H9 (cell line): ENCODE data around the gene SMYD4. TPM values are rescaled to one million over a fixed set of nuclear protein-coding genes. Genes with fewer than 3 reads are reported as not detected.

Experiments used
- DNase-seq: peaks from one replicate; pipeline ENCODE4 v3.0.0-alpha.2; 2017
- H2AFZ ChIP-seq: one replicate; pipeline ENCODE4 v1.6.1; 2013; ENCODE audit warnings: mild to moderate bottlenecking, low read length, control low read depth, moderate library complexity
- H2AK5ac ChIP-seq: 2 replicates; pipeline ENCODE4 v1.6.1; 2013; ENCODE audit warnings: low read length, control low read depth, mixed read lengths; ENCODE audit not compliant: insufficient read length
- H2BK120ac ChIP-seq: one replicate; pipeline ENCODE4 v1.6.1; 2013; ENCODE audit warnings: low read depth, mild to moderate bottlenecking, low read length, control low read depth, inconsistent platforms; ENCODE audit not compliant: poor library complexity, severe bottlenecking
- H2BK12ac ChIP-seq: 2 replicates; pipeline ENCODE4 v1.6.1; 2013; ENCODE audit warnings: low read length, control low read depth, mixed read lengths, low read depth; ENCODE audit not compliant: insufficient read length
- H2BK15ac ChIP-seq: 2 replicates; pipeline ENCODE4 v1.6.1; 2013; ENCODE audit warnings: low read depth, low read length, control low read depth
- H2BK20ac ChIP-seq: one replicate; pipeline ENCODE4 v1.6.1; 2013; ENCODE audit warnings: low read depth, mild to moderate bottlenecking, low read length, control low read depth, inconsistent platforms; ENCODE audit not compliant: poor library complexity, severe bottlenecking
- H2BK5ac ChIP-seq: 2 replicates; pipeline ENCODE4 v1.6.1; 2013; ENCODE audit warnings: low read length, control low read depth, mixed read lengths; ENCODE audit not compliant: insufficient read length
- H3K14ac ChIP-seq: 2 replicates; pipeline ENCODE4 v1.6.1; 2013; ENCODE audit warnings: low read length, control low read depth; ENCODE audit not compliant: insufficient read depth
- H3K18ac ChIP-seq: 2 replicates; pipeline ENCODE4 v1.6.1; 2013; ENCODE audit warnings: low read depth, mild to moderate bottlenecking, mixed read lengths, low read length, control low read depth; ENCODE audit not compliant: insufficient read length
- H3K23ac ChIP-seq: 2 replicates; pipeline ENCODE4 v1.6.1; 2013; ENCODE audit warnings: low read length, control low read depth, mixed read lengths, low read depth; ENCODE audit not compliant: insufficient read length
- H3K23me2 ChIP-seq: 2 replicates; pipeline ENCODE4 v1.6.1; 2013; ENCODE audit warnings: low read depth, mild to moderate bottlenecking, mixed read lengths, low read length, control low read depth; ENCODE audit not compliant: insufficient read length, poor library complexity, severe bottlenecking
- H3K27ac ChIP-seq: 2 replicates; pipeline ENCODE4 v1.5.1; 2013; ENCODE audit warnings: low read length, control low read depth, mixed read lengths, low read depth; ENCODE audit not compliant: insufficient read length
- H3K27me3 ChIP-seq: 2 replicates; pipeline ENCODE4 v1.6.1; 2013; ENCODE audit warnings: low read length, control low read depth, inconsistent platforms; ENCODE audit not compliant: insufficient read depth
- H3K4ac ChIP-seq: 2 replicates; pipeline ENCODE4 v1.6.1; 2013; ENCODE audit warnings: low read depth, mild to moderate bottlenecking, control low read depth, inconsistent platforms, low read length, moderate library complexity
- H3K4me1 ChIP-seq: 2 replicates; pipeline ENCODE4 v1.6.1; 2013; ENCODE audit warnings: low read length, control low read depth, inconsistent platforms; ENCODE audit not compliant: insufficient read depth
- H3K4me2 ChIP-seq: 2 replicates; pipeline ENCODE4 v1.6.1; 2013; ENCODE audit warnings: low read length, control low read depth, mixed read lengths; ENCODE audit not compliant: insufficient read length, insufficient read depth
- H3K56ac ChIP-seq: 2 replicates; pipeline ENCODE4 v1.6.1; 2013; ENCODE audit warnings: low read depth, mild to moderate bottlenecking, mixed read lengths, low read length, control low read depth; ENCODE audit not compliant: insufficient read length
- H3K79me1 ChIP-seq: 2 replicates; pipeline ENCODE4 v1.6.1; 2013; ENCODE audit warnings: low read depth, mild to moderate bottlenecking, moderate library complexity, low read length, control low read depth, inconsistent platforms; ENCODE audit not compliant: insufficient read depth, poor library complexity, severe bottlenecking
- H3K79me2 ChIP-seq: 2 replicates; pipeline ENCODE4 v1.6.1; 2013; ENCODE audit warnings: low read length, control low read depth, inconsistent platforms; ENCODE audit not compliant: insufficient read depth
- H3K9ac ChIP-seq: 2 replicates; pipeline ENCODE4 v1.6.1; 2013; ENCODE audit warnings: low read length, control low read depth, mixed read lengths; ENCODE audit not compliant: insufficient read length; ENCODE audit errors: extremely low read depth
- H3K9me3 ChIP-seq: one replicate; pipeline ENCODE4 v1.6.1; 2013; ENCODE audit warnings: low read depth, low read length, inconsistent platforms; ENCODE audit not compliant: control insufficient read depth
- H3T11ph ChIP-seq: one replicate; pipeline ENCODE4 v1.6.1; 2013; ENCODE audit warnings: mild to moderate bottlenecking, low read length, control low read depth, inconsistent platforms
- H4K20me1 ChIP-seq: one replicate; pipeline ENCODE4 v1.6.1; 2013; ENCODE audit not compliant: control insufficient read depth, insufficient read length, insufficient read depth
- H4K5ac ChIP-seq: 2 replicates; pipeline ENCODE4 v1.6.1; 2013; ENCODE audit warnings: low read depth, mild to moderate bottlenecking, mixed read lengths, low read length, control low read depth; ENCODE audit not compliant: insufficient read length
- H4K8ac ChIP-seq: replicated peaks from 2 replicates; pipeline ENCODE4 v1.6.1; 2013; ENCODE audit warnings: low read length, control low read depth, mixed read lengths, low read depth; ENCODE audit not compliant: insufficient read length
- H4K91ac ChIP-seq: 2 replicates; pipeline ENCODE4 v1.6.1; 2013; ENCODE audit warnings: low read depth, mild to moderate bottlenecking, moderate library complexity, mixed read lengths, low read length, control low read depth; ENCODE audit not compliant: insufficient read length
- H3K27ac Mint-ChIP-seq, 3 experiments: 2 replicates in 2 of 3; 3 replicates in 1 of 3; pipeline ENCODE4 v1.8.0; 2020 to 2021; ENCODE audit warnings: mixed read lengths in 3 of 3, mild to moderate bottlenecking in 1 of 3, moderate library complexity in 1 of 3
- H3K27me3 Mint-ChIP-seq: 2 replicates; pipeline ENCODE4 v1.8.0; 2021; ENCODE audit warnings: low read depth, mild to moderate bottlenecking, moderate library complexity, mixed read lengths
- H3K36me3 Mint-ChIP-seq, 3 experiments: 2 replicates in 2 of 3; 3 replicates in 1 of 3; pipeline ENCODE4 v1.8.0; 2020 to 2021; ENCODE audit warnings: low read depth in 3 of 3, mixed read lengths in 3 of 3; ENCODE audit not compliant: insufficient read depth in 1 of 3
- H3K4me1 Mint-ChIP-seq, 2 experiments: 2 replicates each; pipeline ENCODE4 v1.8.0; 2020; ENCODE audit warnings: mixed read lengths in 2 of 2
- H3K4me3 Mint-ChIP-seq, 2 experiments: 2 replicates in 1 of 2; 3 replicates in 1 of 2; pipeline ENCODE4 v1.8.0; 2020 to 2021; ENCODE audit warnings: mild to moderate bottlenecking in 2 of 2, mixed read lengths in 2 of 2, moderate library complexity in 1 of 2
- H3K9me3 Mint-ChIP-seq, 2 experiments: 2 replicates in 1 of 2; 3 replicates in 1 of 2; pipeline ENCODE4 v1.8.0; 2020; ENCODE audit warnings: mild to moderate bottlenecking in 2 of 2, mixed read lengths in 2 of 2, moderate library complexity in 1 of 2
- WGBS: extraction: QIAGEN DNeasy Blood & Tissue Kit; methylation state at CpG from one replicate; pipeline ENCODE4 v1.1.7; 2013; ENCODE audit warnings: missing lambda C conversion rate, low lambda C conversion rate, mixed read lengths; ENCODE audit not compliant: insufficient read length; ENCODE audit errors: extremely low coverage; 5-methylcytosine and 5-hydroxymethylcytosine counted together
- total RNA-seq: library from RNA; stranded (reverse); gene quantifications from 2 replicates; pipeline ENCODE4 v1.2.1, GENCODE V29; 2021
- TF ChIP-seq, protein P1 (sequence below): fragments of 200-600 bp; sonication (generic); conservative IDR thresholded peaks from 3 replicates; pipeline ENCODE4 v1.8.0; 2021; ENCODE audit warnings: antibody characterized with exemption, mild to moderate bottlenecking

Gene SMYD4
- total RNA-seq, 1 experiment from 2014 or later, result 28.8 TPM

DNA sequence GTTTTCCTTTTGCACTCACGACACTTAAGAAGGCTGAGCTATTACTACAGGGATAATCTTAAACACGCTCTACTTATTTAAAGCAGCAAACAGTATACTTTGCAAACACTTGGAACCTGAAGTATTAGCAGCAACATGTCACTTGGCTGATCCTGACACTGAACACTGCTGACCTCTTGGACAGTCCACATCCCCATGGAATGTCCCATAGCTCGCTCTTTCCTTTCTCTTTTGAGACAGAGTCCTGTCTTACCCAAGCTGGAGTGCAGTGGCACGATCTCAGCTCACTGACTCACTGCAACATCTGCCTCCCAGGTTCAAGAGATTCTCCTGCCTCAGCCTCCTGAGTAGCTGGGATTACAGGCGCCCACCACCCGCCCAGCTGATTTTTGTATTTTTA, 26.4 kb downstream of the SMYD4 start:
- Histone ChIP-seq H4K20me1 (no peaks in the 10 kb centered on the region), H3K27ac (no peak overlapping the region), H3K4me2 (no peak overlapping the region), H3K4ac (no peak overlapping the region), H3K9ac (no peak overlapping the region), H3K56ac (no peak overlapping the region), H3K9me3 (no peaks in the 10 kb centered on the region), H4K91ac (no peak overlapping the region), H3K79me2 (no peaks in the 10 kb centered on the region), H4K5ac (no peak overlapping the region), H2BK5ac (no peak overlapping the region), H2BK120ac (no peak overlapping the region), H3K79me1 (no peaks in the 10 kb centered on the region), H3K14ac (no peak overlapping the region), H2AFZ (no peak overlapping the region), H3K18ac (no peak overlapping the region), H3K27me3 (no peaks in the 10 kb centered on the region), H4K8ac (no peak overlapping the region), H3K23me2 (no peaks in the 10 kb centered on the region), H3K4me1 (no peaks in the 10 kb centered on the region), H2BK20ac (no peak overlapping the region), H3K23ac (no peak overlapping the region), H3T11ph (no peak overlapping the region), H2BK12ac (no peak overlapping the region), H2AK5ac (no peak overlapping the region), H2BK15ac (no peak overlapping the region)
- Mint-ChIP-seq H3K27ac (no peak overlapping the region), H3K36me3 (peaks cover 15 to 64% (median 45%) of the 10 kb centered on the region in 3 experiments; a peak in 6 of 7 replicates), H3K4me1 (no peaks in the 10 kb centered on the region), H3K27me3 (no peaks in the 10 kb centered on the region), H3K4me3 (no peak overlapping the region), H3K9me3 (no peaks in the 10 kb centered on the region)
- WGBS, result no CpG with 5 or more reads among the region's 6 CpGs
- DNase-seq, result no peak
- TF ChIP-seq, protein P1, sequence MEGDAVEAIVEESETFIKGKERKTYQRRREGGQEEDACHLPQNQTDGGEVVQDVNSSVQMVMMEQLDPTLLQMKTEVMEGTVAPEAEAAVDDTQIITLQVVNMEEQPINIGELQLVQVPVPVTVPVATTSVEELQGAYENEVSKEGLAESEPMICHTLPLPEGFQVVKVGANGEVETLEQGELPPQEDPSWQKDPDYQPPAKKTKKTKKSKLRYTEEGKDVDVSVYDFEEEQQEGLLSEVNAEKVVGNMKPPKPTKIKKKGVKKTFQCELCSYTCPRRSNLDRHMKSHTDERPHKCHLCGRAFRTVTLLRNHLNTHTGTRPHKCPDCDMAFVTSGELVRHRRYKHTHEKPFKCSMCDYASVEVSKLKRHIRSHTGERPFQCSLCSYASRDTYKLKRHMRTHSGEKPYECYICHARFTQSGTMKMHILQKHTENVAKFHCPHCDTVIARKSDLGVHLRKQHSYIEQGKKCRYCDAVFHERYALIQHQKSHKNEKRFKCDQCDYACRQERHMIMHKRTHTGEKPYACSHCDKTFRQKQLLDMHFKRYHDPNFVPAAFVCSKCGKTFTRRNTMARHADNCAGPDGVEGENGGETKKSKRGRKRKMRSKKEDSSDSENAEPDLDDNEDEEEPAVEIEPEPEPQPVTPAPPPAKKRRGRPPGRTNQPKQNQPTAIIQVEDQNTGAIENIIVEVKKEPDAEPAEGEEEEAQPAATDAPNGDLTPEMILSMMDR, result no peak
